Measurements from ENCODE around the gene CHD5.
A peak's percentile ranks its signal among the peaks of the same experiment; 100 is the strongest.

CHD5 gene

DNA sequence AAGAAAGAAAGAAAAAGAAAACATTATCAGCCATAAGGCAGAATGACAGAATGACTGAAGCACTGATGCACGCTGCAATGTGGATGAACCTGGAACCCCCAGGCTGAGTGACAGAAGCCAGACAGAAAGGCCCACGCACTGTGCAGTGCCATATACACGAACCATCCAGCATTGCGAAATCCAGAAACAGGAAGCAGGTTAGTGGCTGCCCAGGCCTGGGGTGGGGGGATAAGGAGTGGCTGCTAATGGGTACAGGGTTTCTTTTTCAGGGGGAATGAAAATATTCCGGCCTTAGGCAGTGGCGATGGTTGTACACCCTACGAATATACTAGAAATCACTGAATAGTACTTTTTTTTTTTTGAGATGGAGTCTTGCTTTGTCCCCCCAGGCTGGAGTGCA, 57.0 kb downstream of the CHD5 start:
- no peak overlapping the region for H3K4me3 ChIP-seq (ENCODE audit: low read depth, low read length)
- peak; percentile 83 for DNase-seq (ENCODE audit: low read depth)
- TF ChIP-seq, protein P1, sequence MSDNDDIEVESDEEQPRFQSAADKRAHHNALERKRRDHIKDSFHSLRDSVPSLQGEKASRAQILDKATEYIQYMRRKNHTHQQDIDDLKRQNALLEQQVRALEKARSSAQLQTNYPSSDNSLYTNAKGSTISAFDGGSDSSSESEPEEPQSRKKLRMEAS (IDR thresholded peaks at IDR 0.05; ENCODE audit: low read depth, low read length) = 0 out of 2 replicates have a peak, but pooled peaks have one; percentile 31
- peak; percentile 25; the same call in 1 of the 2 replicates for TF ChIP-seq MYC (IDR thresholded peaks at IDR 0.05; ENCODE audit: low read depth, low read length)
- TF ChIP-seq POLR2A (IDR thresholded peaks at IDR 0.05; ENCODE audit: extremely low read depth, insufficient read length) = no peak
- TF ChIP-seq, protein P2, sequence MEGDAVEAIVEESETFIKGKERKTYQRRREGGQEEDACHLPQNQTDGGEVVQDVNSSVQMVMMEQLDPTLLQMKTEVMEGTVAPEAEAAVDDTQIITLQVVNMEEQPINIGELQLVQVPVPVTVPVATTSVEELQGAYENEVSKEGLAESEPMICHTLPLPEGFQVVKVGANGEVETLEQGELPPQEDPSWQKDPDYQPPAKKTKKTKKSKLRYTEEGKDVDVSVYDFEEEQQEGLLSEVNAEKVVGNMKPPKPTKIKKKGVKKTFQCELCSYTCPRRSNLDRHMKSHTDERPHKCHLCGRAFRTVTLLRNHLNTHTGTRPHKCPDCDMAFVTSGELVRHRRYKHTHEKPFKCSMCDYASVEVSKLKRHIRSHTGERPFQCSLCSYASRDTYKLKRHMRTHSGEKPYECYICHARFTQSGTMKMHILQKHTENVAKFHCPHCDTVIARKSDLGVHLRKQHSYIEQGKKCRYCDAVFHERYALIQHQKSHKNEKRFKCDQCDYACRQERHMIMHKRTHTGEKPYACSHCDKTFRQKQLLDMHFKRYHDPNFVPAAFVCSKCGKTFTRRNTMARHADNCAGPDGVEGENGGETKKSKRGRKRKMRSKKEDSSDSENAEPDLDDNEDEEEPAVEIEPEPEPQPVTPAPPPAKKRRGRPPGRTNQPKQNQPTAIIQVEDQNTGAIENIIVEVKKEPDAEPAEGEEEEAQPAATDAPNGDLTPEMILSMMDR (IDR thresholded peaks at IDR 0.05; ENCODE audit: low read depth, low read length) = no peak

DNA sequence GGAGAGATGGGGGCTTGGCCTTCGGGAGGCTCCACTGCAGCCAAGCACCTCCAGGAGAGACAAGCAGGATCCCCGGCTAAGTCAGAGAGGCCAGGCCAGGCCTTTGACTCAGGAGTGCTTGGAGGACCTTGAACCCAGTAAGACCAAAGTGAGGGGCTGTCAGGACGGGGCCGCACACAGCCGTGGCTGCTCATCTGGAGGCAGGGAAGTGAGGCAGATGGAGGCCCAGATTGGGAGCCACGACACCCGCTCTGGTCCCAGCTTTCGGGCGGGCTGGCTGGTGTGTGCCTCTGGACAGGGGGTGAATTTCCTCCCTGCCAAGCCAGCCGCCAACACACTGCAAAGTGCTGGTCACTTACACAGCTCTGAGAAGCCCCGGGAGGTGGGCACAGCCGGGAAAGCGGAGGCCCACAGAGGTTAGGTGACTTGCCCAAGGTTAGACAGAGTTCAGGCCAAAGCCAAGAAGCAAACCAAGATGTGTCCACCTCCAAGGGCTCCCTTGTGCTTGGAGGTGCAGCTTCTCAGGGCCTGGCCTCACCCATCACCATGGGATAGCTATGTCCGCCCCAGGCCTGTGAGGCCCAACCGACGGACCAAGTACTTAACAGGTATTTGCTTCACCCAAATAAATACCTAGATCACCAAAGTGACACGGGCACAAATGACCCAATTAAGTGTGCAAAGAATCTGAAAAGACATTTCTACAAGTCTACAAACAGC, 58.3 kb downstream of the CHD5 start:
- TF ChIP-seq, protein P1 (IDR thresholded peaks at IDR 0.05; ENCODE audit: low read depth, low read length) = no peak
- TF ChIP-seq POLR2A (IDR thresholded peaks at IDR 0.05; ENCODE audit: extremely low read depth, insufficient read length) (no peak), MYC (IDR thresholded peaks at IDR 0.05; ENCODE audit: low read depth, low read length) (no peak)
- TF ChIP-seq, protein P2 (IDR thresholded peaks at IDR 0.05; ENCODE audit: low read depth, low read length) = no peak
- no peak for DNase-seq (ENCODE audit: low read depth)
- H3K4me3 ChIP-seq (ENCODE audit: low read depth, low read length) = no peak overlapping the region

DNA sequence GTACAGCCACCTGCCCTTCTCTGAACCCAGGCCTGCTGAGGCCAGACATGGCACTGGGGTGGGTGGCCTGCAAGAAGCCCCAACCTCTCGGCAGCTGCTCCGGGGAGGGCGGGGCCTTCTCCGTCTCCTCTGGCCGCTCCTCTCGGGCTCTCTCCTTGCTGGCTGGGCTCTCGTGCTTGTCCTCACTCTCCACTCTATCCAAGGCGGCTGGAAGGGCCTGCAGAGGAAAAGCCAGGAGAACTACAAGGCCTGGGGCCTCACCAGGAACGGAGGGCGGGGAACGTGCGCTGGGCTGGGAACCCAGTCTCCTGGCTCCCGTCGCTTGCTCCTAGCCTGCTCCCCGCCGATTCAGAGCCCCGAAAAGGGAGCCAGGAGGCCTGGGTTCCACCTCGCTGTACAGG, 59.1 kb downstream of the CHD5 start:
- no peak for DNase-seq (ENCODE audit: low read depth)
- no peak for TF ChIP-seq MYC (IDR thresholded peaks at IDR 0.05; ENCODE audit: low read depth, low read length)
- TF ChIP-seq, protein P2 (IDR thresholded peaks at IDR 0.05; ENCODE audit: low read depth, low read length) = no peak
- no peak overlapping the region for H3K4me3 ChIP-seq (ENCODE audit: low read depth, low read length)

DNA sequence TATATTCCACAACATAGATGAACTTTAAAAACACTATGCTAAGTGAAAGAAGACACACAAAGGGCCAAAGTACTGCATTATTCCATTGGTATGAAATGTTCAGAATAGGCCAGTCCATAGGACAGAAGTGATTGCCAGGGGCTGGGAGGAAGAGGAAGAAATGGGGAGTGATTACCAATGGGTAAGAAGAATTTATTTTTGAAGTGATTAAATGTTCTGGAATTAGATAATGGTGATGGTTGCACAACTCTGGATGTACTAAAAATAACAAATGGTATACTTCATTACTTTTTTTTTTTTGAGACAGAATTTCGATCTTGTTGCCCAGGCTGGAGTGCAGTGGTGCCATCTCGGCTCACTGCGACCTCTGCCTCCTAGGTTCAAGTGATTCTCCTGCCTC, 61.7 kb downstream of the CHD5 start:
- no peak for DNase-seq (ENCODE audit: low read depth)
- no peak for TF ChIP-seq POLR2A (IDR thresholded peaks at IDR 0.05; ENCODE audit: extremely low read depth, insufficient read length)
- TF ChIP-seq, protein P1 (IDR thresholded peaks at IDR 0.05; ENCODE audit: low read depth, low read length) = no peak
- TF ChIP-seq, protein P2 (IDR thresholded peaks at IDR 0.05; ENCODE audit: low read depth, low read length) = no peak
- TF ChIP-seq MYC (IDR thresholded peaks at IDR 0.05; ENCODE audit: low read depth, low read length) = no peak
- no peak overlapping the region for H3K4me3 ChIP-seq (ENCODE audit: low read depth, low read length)

DNA sequence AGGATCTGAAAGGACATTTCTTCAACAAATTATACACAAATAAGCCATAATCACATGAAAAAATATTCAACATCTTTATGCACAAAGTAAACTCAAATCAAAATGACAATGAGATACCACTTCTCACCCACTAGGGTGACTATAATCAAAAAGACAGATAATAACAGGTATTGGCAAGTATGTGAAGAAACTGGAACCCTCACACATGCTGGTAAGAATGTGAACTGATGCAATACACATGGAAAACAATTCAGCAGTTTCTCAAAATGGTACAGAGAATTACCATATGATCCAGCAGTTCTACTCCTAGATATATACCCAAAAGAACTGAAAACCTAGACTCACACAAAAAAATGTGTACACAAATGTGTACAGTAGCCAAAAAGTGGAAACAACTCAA, 62.5 kb downstream of the CHD5 start:
- no peak for DNase-seq (ENCODE audit: low read depth)
- no peak for TF ChIP-seq MYC (IDR thresholded peaks at IDR 0.05; ENCODE audit: low read depth, low read length)
- TF ChIP-seq, protein P2 (IDR thresholded peaks at IDR 0.05; ENCODE audit: low read depth, low read length) = no peak
- TF ChIP-seq, protein P1 (IDR thresholded peaks at IDR 0.05; ENCODE audit: low read depth, low read length) = no peak
- no peak for TF ChIP-seq POLR2A (IDR thresholded peaks at IDR 0.05; ENCODE audit: extremely low read depth, insufficient read length)
- H3K4me3 ChIP-seq (ENCODE audit: low read depth, low read length) = no peak overlapping the region
